ENCODE measurements around the gene SLC29A3.

SLC29A3 gene

DNA sequence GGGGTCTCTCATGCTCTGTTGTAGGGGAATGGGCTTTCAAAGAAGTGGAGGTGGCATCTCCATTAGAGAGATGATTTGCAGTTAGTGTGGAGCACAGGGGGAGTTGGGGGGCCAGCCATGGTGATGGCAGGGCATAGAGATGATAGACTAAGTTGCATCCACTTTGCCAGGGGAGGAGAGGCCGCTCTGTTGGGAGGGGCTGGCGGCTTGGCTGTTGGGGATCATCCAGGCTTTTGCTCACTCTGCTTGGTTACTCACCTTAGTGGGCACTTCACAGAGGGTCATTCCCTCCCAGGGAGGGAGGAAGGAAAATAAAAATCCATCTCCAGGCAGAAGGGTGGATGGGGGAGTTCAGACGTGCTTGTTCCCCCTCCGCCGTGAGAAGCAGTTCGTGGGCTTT is 46.3 kb downstream of the SLC29A3 start:
- Mint-ChIP-seq H3K27me3 (ENCODE audit: low read depth) (no peaks in the 10 kb centered on the region), H3K4me1 (ENCODE audit: low read depth) (no peaks in the 10 kb centered on the region), H3K9me3 (no peaks in the 10 kb centered on the region), H3K4me3 (no peak overlapping the region), H3K27ac (no peak overlapping the region), H3K36me3 (ENCODE audit: low read depth) (no peaks in the 10 kb centered on the region)

DNA sequence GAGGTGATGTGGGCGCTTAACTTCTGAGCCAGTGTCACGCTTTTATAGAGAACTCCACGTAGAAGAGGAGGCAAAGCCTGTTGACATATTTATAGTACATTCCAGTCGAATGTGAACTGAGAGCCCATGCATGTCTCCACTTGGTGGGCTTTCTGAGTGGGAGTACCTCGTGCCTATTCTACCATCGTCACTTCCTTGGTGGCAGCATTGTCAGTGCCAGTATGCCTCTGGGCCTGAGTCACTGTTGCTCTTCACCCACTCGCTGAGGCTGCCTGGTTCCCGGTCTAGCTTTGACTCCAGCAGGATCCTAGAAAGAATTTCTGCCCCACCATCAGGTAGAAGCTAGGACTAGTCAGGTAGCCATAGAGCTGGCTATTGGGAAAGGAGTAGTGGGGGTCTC is 47.6 kb downstream of the SLC29A3 start:
- Mint-ChIP-seq H3K4me3 (no peak overlapping the region), H3K4me1 (ENCODE audit: low read depth) (no peaks in the 10 kb centered on the region), H3K36me3 (ENCODE audit: low read depth) (no peaks in the 10 kb centered on the region), H3K9me3 (no peaks in the 10 kb centered on the region), H3K27me3 (ENCODE audit: low read depth) (peaks cover 2% of the 10 kb centered on the region), H3K27ac (no peak overlapping the region)

DNA sequence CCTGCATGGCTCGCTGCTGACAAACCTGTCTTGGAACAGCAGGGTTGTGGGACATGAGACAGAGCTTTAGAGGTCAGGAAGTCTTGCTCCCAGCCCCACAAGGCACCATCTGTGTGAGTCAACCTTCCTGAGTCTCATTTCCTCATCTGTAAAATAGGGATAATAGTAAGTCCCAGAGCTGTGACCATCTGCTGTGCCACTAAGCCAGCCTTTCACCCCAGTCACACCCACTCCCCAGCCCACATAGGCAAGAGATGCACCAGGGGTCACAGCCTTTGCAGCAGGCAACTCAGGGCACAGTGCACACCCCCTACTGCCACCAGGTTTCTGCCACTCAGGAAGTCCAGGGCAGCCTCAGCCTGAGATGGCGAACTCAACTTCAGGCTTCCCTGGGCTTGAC is 48.2 kb downstream of the SLC29A3 start:
- Mint-ChIP-seq H3K36me3 (ENCODE audit: low read depth) (no peaks in the 10 kb centered on the region), H3K9me3 (no peaks in the 10 kb centered on the region), H3K27ac (no peak overlapping the region), H3K27me3 (ENCODE audit: low read depth) (peaks cover 5% of the 10 kb centered on the region), H3K4me3 (no peak overlapping the region), H3K4me1 (ENCODE audit: low read depth) (peaks cover 1% of the 10 kb centered on the region)

DNA sequence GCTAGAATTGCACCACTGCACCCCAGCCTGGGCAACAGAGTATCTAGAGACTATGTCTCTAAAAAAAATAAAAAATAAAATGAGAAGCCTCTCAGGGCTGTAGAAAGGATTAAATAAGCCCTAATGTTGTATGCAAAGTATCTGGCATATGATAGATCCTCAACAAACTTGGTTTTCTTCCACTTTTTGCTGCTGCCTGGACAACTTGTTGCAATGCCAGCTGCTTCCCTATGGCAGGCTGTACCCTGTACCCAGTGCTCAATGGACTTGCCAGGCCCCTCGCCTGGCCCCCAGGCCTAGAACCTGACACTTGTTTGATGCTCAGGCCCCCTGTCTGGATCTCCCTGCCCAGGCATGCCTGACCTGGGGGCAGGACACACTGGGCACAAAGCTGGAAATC is 49.1 kb downstream of the SLC29A3 start:
- no peak overlapping the region for H3K4me3 Mint-ChIP-seq
- peaks cover 5% of the 10 kb centered on the region for H3K27me3 Mint-ChIP-seq (ENCODE audit: low read depth)
- H3K9me3 Mint-ChIP-seq: no peaks in the 10 kb centered on the region
- H3K4me1 Mint-ChIP-seq (ENCODE audit: low read depth): peaks cover 1% of the 10 kb centered on the region
- no peak overlapping the region for H3K27ac Mint-ChIP-seq
- no peaks in the 10 kb centered on the region for H3K36me3 Mint-ChIP-seq (ENCODE audit: low read depth)

DNA sequence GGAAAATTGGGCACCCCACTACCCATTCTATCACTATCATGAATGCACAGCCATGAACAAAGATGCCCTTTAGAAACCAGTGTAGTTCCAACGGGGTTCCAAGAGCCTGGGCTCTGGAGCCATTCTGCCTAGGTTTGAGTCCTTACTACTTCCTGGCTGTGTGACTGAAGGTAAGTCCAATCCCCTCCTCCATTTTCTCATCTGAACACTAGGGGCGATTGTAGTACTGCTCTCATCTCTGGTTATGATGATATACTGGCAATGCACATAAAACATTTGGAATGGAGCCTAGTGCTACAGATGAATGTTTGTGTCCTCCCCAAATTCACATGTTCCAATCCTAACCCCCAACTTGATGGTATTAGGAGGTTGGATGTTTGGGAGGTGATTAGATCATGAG is 49.6 kb downstream of the SLC29A3 start:
- Mint-ChIP-seq H3K9me3 (no peaks in the 10 kb centered on the region), H3K36me3 (ENCODE audit: low read depth) (no peaks in the 10 kb centered on the region), H3K4me3 (no peak overlapping the region), H3K27ac (no peak overlapping the region), H3K4me1 (ENCODE audit: low read depth) (peaks cover 1% of the 10 kb centered on the region), H3K27me3 (ENCODE audit: low read depth) (peaks cover 5% of the 10 kb centered on the region)

DNA sequence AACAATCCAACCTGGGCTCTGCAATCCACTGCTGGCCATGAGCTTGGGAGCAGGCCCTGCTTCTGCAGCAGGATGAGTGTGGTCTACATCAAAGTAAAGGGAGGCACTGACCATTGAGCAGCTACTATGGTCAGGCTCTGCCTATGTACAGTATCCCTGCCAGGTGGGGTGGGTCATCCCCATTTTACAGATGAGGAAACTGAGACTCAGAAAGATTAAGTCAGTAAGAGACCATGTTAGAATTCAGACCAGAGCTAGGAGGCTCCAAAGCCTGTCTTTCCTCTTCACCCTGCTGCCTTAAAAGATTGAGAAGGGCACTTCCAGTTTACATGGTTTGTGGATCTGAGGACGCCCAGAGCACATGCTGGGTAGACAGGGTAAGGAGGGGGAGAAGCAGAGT is 50.5 kb downstream of the SLC29A3 start:
- Mint-ChIP-seq H3K27ac (no peak overlapping the region), H3K36me3 (ENCODE audit: low read depth) (no peaks in the 10 kb centered on the region), H3K4me3 (no peak overlapping the region), H3K9me3 (no peaks in the 10 kb centered on the region), H3K4me1 (ENCODE audit: low read depth) (peaks cover 1% of the 10 kb centered on the region), H3K27me3 (ENCODE audit: low read depth) (peaks cover 5% of the 10 kb centered on the region)

DNA sequence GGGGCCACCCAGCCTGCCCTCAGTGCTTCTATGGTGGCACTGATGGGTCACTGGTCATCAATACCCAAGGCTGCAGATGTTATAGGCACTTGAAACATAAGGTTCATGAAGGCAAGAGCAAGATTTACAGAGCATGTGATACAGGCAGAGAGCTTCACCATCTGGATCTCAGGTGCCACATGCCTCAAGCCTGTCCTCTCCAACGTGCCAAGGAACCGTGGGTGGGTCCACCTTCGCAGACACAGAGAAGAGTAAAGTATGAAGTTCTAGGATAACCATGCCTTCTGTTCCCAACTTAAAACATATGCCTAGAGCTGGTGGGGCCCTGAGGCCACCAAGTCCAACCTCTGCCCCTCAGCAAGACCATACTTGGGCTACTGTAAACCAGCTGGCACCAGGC is 51.0 kb downstream of the SLC29A3 start:
- Mint-ChIP-seq H3K36me3 (ENCODE audit: low read depth) (no peaks in the 10 kb centered on the region), H3K27ac (no peak overlapping the region), H3K9me3 (no peaks in the 10 kb centered on the region), H3K27me3 (ENCODE audit: low read depth) (peaks cover 5% of the 10 kb centered on the region), H3K4me1 (ENCODE audit: low read depth) (peaks cover 1% of the 10 kb centered on the region), H3K4me3 (no peak overlapping the region)

DNA sequence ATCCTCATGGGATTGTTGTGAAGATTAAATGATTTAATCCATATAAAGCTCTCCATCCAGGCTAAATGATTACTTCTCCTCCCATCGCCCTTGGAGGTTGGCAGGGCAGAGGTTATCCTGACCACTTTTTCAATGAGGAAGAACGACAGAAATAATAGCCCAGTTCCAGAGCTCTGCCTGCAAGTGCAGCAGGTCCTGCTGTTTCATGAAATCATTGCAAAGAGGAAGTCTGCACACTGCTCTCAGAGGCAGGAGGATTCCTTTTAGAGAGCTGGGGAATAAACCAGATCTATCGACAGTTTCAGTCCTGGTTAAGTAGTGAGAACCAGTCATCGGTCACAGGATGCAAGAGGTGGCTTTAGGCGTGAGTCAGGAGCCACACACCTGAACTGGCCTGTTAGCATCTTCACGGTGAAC is 52.7 kb downstream of the SLC29A3 start:
- no peak overlapping the region for H3K27ac Mint-ChIP-seq
- no peaks in the 10 kb centered on the region for H3K36me3 Mint-ChIP-seq (ENCODE audit: low read depth)
- H3K4me1 Mint-ChIP-seq (ENCODE audit: low read depth): peaks cover 4% of the 10 kb centered on the region
- peaks cover 5% of the 10 kb centered on the region for H3K27me3 Mint-ChIP-seq (ENCODE audit: low read depth)
- H3K9me3 Mint-ChIP-seq: no peaks in the 10 kb centered on the region
- no peak overlapping the region for H3K4me3 Mint-ChIP-seq

DNA sequence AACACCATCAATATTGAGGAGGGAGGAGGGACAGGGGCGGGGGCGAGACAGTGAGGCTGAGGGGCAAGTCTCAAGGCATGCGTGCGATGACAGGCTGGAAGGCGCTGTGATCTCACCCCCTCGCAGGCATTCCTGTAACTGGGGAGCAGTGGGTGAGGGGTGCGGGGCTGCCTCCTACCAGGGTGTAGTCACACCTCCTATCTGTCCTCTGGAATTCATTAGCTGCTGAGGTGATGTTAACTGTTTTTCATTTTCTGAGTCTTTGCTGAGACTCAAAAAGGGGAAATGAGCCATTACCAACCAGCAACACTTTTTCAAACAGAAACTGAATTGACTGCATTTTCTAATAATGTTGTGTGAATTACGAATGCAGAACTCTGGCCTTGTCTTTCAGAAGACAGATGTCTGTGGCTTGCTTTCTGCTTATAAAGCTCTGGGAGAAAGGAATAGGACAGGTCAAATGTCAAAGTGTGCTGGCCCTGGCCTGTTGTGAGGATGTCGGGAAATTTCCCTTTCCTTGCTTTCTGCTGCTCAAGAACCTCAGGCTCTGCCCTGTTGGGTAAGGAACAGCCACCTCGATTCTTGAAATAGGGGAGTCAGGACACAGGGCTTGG is 53.9 kb downstream of the SLC29A3 start:
- no peak overlapping the region for H3K4me3 Mint-ChIP-seq
- peaks cover 9% of the 10 kb centered on the region for H3K4me1 Mint-ChIP-seq (ENCODE audit: low read depth)
- H3K27me3 Mint-ChIP-seq (ENCODE audit: low read depth): peaks cover 5% of the 10 kb centered on the region
- no peaks in the 10 kb centered on the region for H3K9me3 Mint-ChIP-seq
- no peaks in the 10 kb centered on the region for H3K36me3 Mint-ChIP-seq (ENCODE audit: low read depth)
- no peak overlapping the region for H3K27ac Mint-ChIP-seq

DNA sequence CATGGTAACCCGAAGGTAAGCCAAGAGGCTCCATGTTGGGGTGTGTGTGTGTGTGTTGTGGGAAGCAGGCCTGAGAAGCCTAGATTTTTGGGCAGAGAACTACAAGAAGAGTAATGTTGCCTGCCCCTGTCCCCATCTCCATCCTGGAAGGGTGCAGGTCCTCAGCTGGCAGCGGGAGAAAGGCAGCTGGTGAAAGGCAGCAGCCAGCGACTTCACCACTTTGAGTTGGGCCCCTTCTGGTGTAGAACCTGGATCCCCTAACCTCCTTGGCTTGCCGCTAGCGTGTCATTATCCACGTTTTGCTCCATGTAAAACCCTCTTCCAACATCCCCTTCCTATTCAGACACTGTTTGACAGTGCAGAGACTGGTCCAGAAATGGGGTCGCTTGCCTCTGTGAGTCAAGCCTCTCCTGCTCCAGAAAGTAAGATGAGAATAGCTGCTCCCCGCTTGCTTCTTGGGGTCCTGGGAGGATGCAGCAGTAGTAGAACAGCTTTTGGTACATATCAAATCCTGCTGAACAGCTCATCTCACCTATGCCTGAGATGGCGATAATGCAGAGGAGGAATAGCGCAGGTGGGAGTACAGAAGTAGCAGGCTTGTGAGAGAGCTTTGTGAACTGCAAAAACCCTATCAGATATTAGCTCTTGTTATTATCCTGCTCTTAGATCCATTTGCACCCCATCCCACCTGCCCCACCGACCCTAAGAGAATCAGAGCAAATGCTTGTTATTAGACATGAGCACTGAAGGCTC is 55.6 kb downstream of the SLC29A3 start:
- no peak overlapping the region for H3K27ac Mint-ChIP-seq
- peaks cover 5% of the 10 kb centered on the region for H3K27me3 Mint-ChIP-seq (ENCODE audit: low read depth)
- H3K4me3 Mint-ChIP-seq: no peak overlapping the region
- H3K9me3 Mint-ChIP-seq: no peaks in the 10 kb centered on the region
- H3K36me3 Mint-ChIP-seq (ENCODE audit: low read depth): no peaks in the 10 kb centered on the region
- peaks cover 9% of the 10 kb centered on the region for H3K4me1 Mint-ChIP-seq (ENCODE audit: low read depth)

DNA sequence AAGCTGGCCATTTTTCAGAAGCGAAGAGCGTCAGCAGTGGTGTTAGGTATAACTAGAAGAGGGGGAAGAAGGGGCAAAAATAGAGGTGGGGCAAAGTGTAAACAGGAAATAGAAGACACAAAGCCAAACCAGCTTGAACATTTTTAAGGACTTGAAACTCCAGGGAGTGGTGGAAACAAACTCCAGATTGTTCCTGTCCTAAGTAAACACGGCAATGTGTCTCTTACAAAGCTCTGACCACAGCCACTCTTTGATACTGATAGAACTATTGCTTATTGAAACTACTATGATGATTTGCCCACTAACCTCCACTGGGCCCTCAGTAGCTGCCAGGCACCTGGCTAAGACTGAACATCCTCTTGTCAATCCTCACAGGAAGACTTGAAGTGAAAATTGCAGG is 56.9 kb downstream of the SLC29A3 start:
- Mint-ChIP-seq H3K27me3 (ENCODE audit: low read depth) (peaks cover 5% of the 10 kb centered on the region), H3K4me3 (peak overlapping the region; percentile 25), H3K36me3 (ENCODE audit: low read depth) (no peaks in the 10 kb centered on the region), H3K4me1 (ENCODE audit: low read depth) (peaks cover 9% of the 10 kb centered on the region), H3K27ac (no peak overlapping the region), H3K9me3 (no peaks in the 10 kb centered on the region)

DNA sequence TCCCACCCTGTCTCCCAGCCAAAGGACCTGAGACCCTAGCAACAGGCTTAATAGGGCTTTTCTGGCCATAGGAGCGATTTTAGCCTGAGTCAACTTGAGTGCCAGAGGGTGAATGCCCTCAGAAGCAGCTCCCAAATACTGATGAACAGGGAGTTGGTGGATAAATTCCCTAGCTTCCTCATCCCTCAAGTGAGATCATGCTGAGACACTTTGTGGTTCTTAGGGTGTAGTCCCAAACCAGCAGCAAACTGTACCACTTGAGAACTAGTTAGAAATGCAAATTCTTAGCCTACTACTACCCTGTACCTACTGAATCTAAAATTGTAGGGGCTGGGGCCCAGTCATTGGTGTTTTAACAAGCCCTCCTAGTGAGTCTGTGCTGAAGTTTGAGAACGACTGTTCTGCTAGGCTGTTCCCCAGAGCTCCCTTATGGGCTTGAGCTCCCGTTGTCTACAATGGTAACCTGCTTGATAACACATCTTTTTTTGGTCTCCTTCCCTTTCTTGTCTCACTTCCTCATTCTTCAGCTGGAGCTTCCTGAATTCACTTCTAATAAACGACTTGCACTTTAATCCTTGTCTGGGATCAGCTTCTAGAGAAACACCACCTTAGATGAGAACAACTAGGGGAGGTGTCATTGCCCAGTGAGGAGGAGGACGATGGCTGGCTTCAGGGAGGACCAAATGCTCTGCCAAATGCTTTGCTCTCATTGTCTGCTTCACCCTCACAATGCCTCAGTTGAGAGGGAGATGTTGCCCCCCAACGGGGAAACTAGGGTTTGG is 59.5 kb downstream of the SLC29A3 start:
- H3K9me3 Mint-ChIP-seq: no peaks in the 10 kb centered on the region
- no peaks in the 10 kb centered on the region for H3K36me3 Mint-ChIP-seq (ENCODE audit: low read depth)
- H3K4me1 Mint-ChIP-seq (ENCODE audit: low read depth): peaks cover 8% of the 10 kb centered on the region
- H3K27ac Mint-ChIP-seq: no peak overlapping the region
- no peak overlapping the region for H3K4me3 Mint-ChIP-seq
- H3K27me3 Mint-ChIP-seq (ENCODE audit: low read depth): no peaks in the 10 kb centered on the region

DNA sequence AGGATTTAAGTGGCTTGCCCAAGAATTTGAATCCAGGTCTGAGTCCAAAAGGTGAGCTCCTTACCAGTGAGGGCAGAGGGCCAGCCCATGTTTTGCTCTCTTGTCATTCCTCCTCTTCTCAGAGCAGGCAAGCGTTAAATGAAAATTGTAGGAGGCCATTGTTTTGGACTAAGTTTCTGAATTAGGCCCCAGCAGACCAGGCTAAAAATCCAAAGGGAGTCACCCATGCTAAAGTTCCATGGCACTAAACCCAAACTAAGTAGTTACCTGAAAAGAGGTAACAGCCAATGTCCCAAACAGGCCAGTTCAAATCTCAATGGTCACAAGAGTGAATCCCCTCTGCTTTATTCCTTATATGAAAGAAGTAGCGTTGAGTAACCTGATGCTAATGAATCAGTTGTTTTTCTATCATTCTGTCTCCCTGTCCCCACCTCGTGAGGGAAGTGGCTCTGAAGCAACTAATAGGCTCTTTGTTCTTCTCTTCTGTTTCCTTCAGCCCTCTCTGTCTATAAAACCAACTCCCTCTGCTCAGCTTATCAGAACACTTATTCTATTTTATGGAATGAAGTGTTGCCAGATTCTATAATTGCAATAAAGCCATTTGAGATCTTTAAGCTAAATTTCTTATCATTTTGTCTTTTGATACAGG is 60.2 kb downstream of the SLC29A3 start:
- Mint-ChIP-seq H3K27me3 (ENCODE audit: low read depth) (no peaks in the 10 kb centered on the region), H3K36me3 (ENCODE audit: low read depth) (no peaks in the 10 kb centered on the region), H3K4me3 (no peak overlapping the region), H3K4me1 (ENCODE audit: low read depth) (peaks cover 8% of the 10 kb centered on the region), H3K27ac (no peak overlapping the region), H3K9me3 (no peaks in the 10 kb centered on the region)

DNA sequence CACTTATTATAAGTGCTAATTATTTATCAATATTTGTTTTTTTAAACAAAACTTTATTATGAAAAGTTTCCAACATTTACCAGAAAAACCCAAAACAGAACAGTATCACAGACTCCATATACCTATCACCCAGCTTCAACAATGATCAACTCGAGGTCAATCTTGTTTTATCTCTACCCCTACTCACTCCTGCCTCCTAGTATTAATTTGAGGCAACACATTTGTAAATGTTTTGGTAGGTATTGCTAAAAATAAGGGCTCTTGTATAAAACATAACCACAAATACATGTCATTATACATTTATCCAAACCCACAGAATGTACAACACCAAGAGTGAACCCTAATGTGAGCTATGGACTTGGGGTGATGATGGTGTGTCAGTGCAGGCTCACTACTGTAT is 61.8 kb downstream of the SLC29A3 start:
- Mint-ChIP-seq H3K27ac (no peak overlapping the region), H3K4me3 (no peak overlapping the region), H3K9me3 (no peaks in the 10 kb centered on the region), H3K27me3 (ENCODE audit: low read depth) (no peaks in the 10 kb centered on the region), H3K4me1 (ENCODE audit: low read depth) (peaks cover 8% of the 10 kb centered on the region), H3K36me3 (ENCODE audit: low read depth) (no peaks in the 10 kb centered on the region)
